DND-41 (cell line): Measurements from ENCODE around the gene PRXL2A.

Source experiments
- ATAC-seq: fragments of 200-7000 bp; cut with Tn5 transposase; 3 replicates; pipeline ENCODE4 v1.9.1; 2021; ENCODE audit warnings: low read depth; ENCODE audit not compliant: insufficient read depth
- DNase-seq: peaks from one replicate; pipeline ENCODE4 v3.0.0-alpha.2; 2020
- H2AFZ ChIP-seq: 2 replicates; pipeline ENCODE4 v1.6.0; 2012; ENCODE audit warnings: low read depth, low read length
- H3K27ac ChIP-seq: 2 replicates; pipeline ENCODE4 v1.5.1; 2012; ENCODE audit warnings: low read length, inconsistent platforms
- H3K27me3 ChIP-seq: fragments of 200-600 bp; sonication (generic); 2 replicates; pipeline ENCODE4 v1.6.0; 2012; ENCODE audit warnings: low read length, mild to moderate bottlenecking, inconsistent platforms; ENCODE audit not compliant: insufficient read depth, poor library complexity
- H3K36me3 ChIP-seq: 2 replicates; pipeline ENCODE4 v1.5.1; 2012; ENCODE audit warnings: low read length, inconsistent platforms; ENCODE audit not compliant: insufficient read depth
- H3K4me1 ChIP-seq: 2 replicates; pipeline ENCODE4 v1.5.1; 2012; ENCODE audit warnings: mild to moderate bottlenecking, low read length; ENCODE audit not compliant: insufficient read depth
- H3K4me2 ChIP-seq: 2 replicates; pipeline ENCODE4 v1.6.0; 2012; ENCODE audit warnings: mild to moderate bottlenecking, moderate library complexity, low read length, inconsistent platforms; ENCODE audit not compliant: insufficient read depth
- H3K4me3 ChIP-seq, 2 experiments: fragments of 200-600 bp in 1 of 2; shearing (Covaris generic) in 1 of 2; 2 replicates each; pipeline ENCODE4 v1.5.1; 2012 to 2016; ENCODE audit warnings: inconsistent platforms in 2 of 2, low read length in 2 of 2, mild to moderate bottlenecking in 2 of 2, low read depth in 1 of 2, moderate library complexity in 1 of 2
- H3K79me2 ChIP-seq: 2 replicates; pipeline ENCODE4 v1.6.0; 2012; ENCODE audit warnings: low read length, inconsistent platforms; ENCODE audit not compliant: insufficient read depth
- H3K9ac ChIP-seq: 2 replicates; pipeline ENCODE4 v1.6.0; 2012; ENCODE audit warnings: low read depth, mild to moderate bottlenecking, inconsistent platforms, low read length, moderate library complexity
- H3K9me3 ChIP-seq: 2 replicates; pipeline ENCODE4 v1.5.1; 2012; ENCODE audit warnings: low read length, moderate library complexity, mild to moderate bottlenecking, inconsistent platforms; ENCODE audit not compliant: insufficient read depth, severe bottlenecking
- H4K20me1 ChIP-seq: 2 replicates; pipeline ENCODE4 v1.6.0; 2012; ENCODE audit warnings: low read length; ENCODE audit not compliant: insufficient read depth
- EZH2 ChIP-seq: IDR thresholded peaks from 3 replicates; pipeline ENCODE4 v1.6.1; 2012; ENCODE audit warnings: borderline replicate concordance, low read depth, mild to moderate bottlenecking, moderate library complexity, low read length, inconsistent platforms; ENCODE audit not compliant: severe bottlenecking
- TF ChIP-seq, protein P1 (sequence below): IDR thresholded peaks from 2 replicates; pipeline ENCODE4 v1.5.1; 2012; ENCODE audit warnings: borderline replicate concordance, low read length, moderate library complexity, mild to moderate bottlenecking; ENCODE audit not compliant: poor library complexity, severe bottlenecking; ENCODE audit errors: extremely low read depth

PRXL2A gene

DNA sequence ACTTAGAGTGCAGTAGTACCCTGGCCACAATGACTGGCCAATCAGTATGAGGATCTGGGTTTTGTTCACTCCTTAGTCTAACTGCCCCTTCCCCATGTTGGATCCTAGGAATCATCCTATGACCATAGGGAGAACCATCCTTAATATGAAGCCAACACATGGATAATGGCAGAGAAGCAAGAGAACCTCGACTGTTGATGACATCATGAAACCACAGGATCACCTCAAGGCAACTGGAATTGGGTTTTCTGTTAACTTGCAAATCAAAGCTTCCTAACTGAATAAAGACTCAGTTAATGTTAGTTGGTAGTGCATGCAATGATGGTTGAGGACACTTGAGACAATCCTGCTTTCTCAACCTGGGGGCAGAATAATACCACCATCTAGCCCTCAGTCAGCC, 3.3 kb upstream of the PRXL2A start:
- Histone ChIP-seq H3K4me1 (peaks cover 19% of the 10 kb centered on the region), H3K9ac (no peak overlapping the region), H3K27ac (no peak overlapping the region), H3K9me3 (no peaks in the 10 kb centered on the region), H4K20me1 (0 out of 2 replicates have a peak, but pooled peaks cover 2% of the 10 kb centered on the region), H3K36me3 (no peaks in the 10 kb centered on the region), H3K79me2 (peaks cover 10% of the 10 kb centered on the region; the same call in 1 of the 2 replicates), H3K27me3 (no peaks in the 10 kb centered on the region), H3K4me3 (no peak overlapping the region), H3K4me2 (no peak overlapping the region), H2AFZ (no peak overlapping the region)
- ATAC-seq: no peak
- DNase-seq: no peak
- TF ChIP-seq, protein P1, sequence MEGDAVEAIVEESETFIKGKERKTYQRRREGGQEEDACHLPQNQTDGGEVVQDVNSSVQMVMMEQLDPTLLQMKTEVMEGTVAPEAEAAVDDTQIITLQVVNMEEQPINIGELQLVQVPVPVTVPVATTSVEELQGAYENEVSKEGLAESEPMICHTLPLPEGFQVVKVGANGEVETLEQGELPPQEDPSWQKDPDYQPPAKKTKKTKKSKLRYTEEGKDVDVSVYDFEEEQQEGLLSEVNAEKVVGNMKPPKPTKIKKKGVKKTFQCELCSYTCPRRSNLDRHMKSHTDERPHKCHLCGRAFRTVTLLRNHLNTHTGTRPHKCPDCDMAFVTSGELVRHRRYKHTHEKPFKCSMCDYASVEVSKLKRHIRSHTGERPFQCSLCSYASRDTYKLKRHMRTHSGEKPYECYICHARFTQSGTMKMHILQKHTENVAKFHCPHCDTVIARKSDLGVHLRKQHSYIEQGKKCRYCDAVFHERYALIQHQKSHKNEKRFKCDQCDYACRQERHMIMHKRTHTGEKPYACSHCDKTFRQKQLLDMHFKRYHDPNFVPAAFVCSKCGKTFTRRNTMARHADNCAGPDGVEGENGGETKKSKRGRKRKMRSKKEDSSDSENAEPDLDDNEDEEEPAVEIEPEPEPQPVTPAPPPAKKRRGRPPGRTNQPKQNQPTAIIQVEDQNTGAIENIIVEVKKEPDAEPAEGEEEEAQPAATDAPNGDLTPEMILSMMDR: no peak
- no peak for TF ChIP-seq EZH2

DNA sequence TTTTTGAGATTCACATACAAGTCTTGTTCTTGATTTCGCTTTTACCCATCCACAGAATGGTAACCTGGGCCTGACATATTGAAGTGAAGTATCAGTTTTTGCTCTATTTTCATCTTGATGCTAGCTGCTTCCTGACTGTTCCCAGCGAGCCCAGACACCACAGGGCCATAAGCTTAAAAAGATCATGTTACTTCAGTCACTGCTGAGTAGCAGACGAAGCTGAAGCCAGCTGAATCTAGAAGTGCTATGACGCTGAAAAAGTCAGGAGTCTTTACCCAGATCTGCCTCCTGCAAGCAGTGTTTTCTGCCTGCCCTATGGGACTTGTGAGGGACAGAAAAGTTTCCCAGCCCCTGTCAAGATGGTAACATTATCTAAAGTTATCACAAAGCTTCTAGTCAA, 2.7 kb upstream of the PRXL2A start:
- H3K27me3 ChIP-seq: no peaks in the 10 kb centered on the region
- H3K27ac ChIP-seq: no peak overlapping the region
- DNase-seq (no peak), ATAC-seq (no peak)
- H3K9ac ChIP-seq: no peak overlapping the region
- H3K9me3 ChIP-seq: no peaks in the 10 kb centered on the region
- H4K20me1 ChIP-seq: peaks cover 5% of the 10 kb centered on the region; the same call in 1 of the 2 replicates
- TF ChIP-seq, protein P1: no peak
- TF ChIP-seq EZH2: no peak
- H2AFZ ChIP-seq: no peak overlapping the region
- H3K4me2 ChIP-seq: no peak overlapping the region
- peaks cover 3% of the 10 kb centered on the region; the same call in 1 of the 2 replicates for H3K36me3 ChIP-seq
- peaks cover 13% of the 10 kb centered on the region; the same call in 1 of the 2 replicates for H3K79me2 ChIP-seq
- H3K4me3 ChIP-seq: no peak overlapping the region
- peaks cover 23% of the 10 kb centered on the region for H3K4me1 ChIP-seq

DNA sequence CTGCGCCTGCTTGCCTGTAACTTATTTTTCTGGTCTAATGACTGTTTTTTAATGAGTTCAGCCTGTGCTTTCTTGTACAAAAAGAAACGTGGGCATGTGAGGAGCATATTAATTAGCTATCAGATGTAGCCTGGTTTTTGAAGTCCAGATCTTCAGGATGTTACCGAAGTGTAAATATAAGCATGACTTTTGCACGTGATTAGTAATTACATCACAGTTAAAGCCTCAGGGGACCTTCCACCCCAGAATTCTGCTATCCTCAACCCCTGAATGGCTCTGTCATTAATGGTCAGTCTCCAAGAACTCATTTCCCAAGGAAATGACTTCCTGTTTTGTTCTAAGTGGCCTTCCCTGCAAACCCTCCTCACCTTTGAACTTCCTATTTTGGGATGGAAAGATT, 2.1 kb upstream of the PRXL2A start:
- H3K9ac ChIP-seq: no peak overlapping the region
- DNase-seq: no peak

More for the DNA sequence above, 2.1 kb upstream of the PRXL2A start:
- Histone ChIP-seq H3K4me2 (no peak overlapping the region), H2AFZ (no peak overlapping the region), H4K20me1 (peaks cover 5% of the 10 kb centered on the region; the same call in 1 of the 2 replicates), H3K4me3 (no peak overlapping the region), H3K4me1 (peaks cover 26% of the 10 kb centered on the region), H3K27ac (no peak overlapping the region), H3K27me3 (no peaks in the 10 kb centered on the region), H3K9me3 (no peaks in the 10 kb centered on the region), H3K36me3 (peaks cover 3% of the 10 kb centered on the region; the same call in 1 of the 2 replicates), H3K79me2 (peaks cover 13% of the 10 kb centered on the region; the same call in 1 of the 2 replicates)
- ATAC-seq: no peak
- TF ChIP-seq EZH2: no peak
- TF ChIP-seq, protein P1: no peak
